ENCODE measurements around the gene CCN6. TPM values are rescaled to one million over a fixed set of nuclear protein-coding genes. Genes with fewer than 3 reads are reported as not detected.

CCN6 gene
- total RNA-seq, 1 experiment from 2014 or later, result not detected

GRCh38 chr6:112031960-112032359 lies 21.9 kb upstream of the CCN6 start:
- Mint-ChIP-seq H3K27ac (no peak overlapping the region), H3K4me1 (peaks cover 9 to 10% of the 10 kb centered on the region in 2 experiments; a peak in 3 of 4 replicates), H3K4me3 (no peak overlapping the region), H3K36me3 (ENCODE audit: insufficient read depth in 1 of 3, low read depth in 3 of 3) (no peaks in the 10 kb centered on the region), H3K9me3 (no peaks in the 10 kb centered on the region), H3K27me3 (ENCODE audit: low read depth) (peaks cover 6% of the 10 kb centered on the region)
- no peak overlapping the region for H4K91ac ChIP-seq (ENCODE audit: insufficient read length, low read depth, low read length)
- H4K20me1 ChIP-seq (ENCODE audit: control insufficient read depth, insufficient read depth, insufficient read length), result no peaks in the 10 kb centered on the region
- H4K5ac ChIP-seq (ENCODE audit: insufficient read length, low read depth, low read length), result no peak overlapping the region
- H3K79me1 ChIP-seq (ENCODE audit: insufficient read depth, low read depth, low read length, poor library complexity, severe bottlenecking), result no peaks in the 10 kb centered on the region
- no peak for TF ChIP-seq CTCF (conservative IDR thresholded peaks at IDR 0.05)
- no peak overlapping the region for H2AFZ ChIP-seq (ENCODE audit: low read length)
- H4K8ac ChIP-seq (replicated peaks; ENCODE audit: insufficient read length, low read depth, low read length), result no peak overlapping the region
- no peak for DNase-seq
- no peak overlapping the region for H3K14ac ChIP-seq (ENCODE audit: insufficient read depth, low read length)
- no peaks in the 10 kb centered on the region; the same call in 1 of the 2 replicates for H3K4me1 ChIP-seq (ENCODE audit: insufficient read depth, low read length)
- H2BK12ac ChIP-seq (ENCODE audit: insufficient read length, low read depth, low read length), result no peak overlapping the region
- H2BK15ac ChIP-seq (ENCODE audit: low read depth, low read length), result no peak overlapping the region
- H3K9me3 ChIP-seq (ENCODE audit: control insufficient read depth, low read depth, low read length), result no peaks in the 10 kb centered on the region
- no peak overlapping the region for H3K4ac ChIP-seq (ENCODE audit: low read depth, low read length)
- no peak overlapping the region for H2BK120ac ChIP-seq (ENCODE audit: low read depth, low read length, poor library complexity, severe bottlenecking)
- WGBS (ENCODE audit: extremely low coverage, insufficient read length, low lambda C conversion rate), result no CpG with 5 or more reads among the region's 6 CpGs
- no peak overlapping the region for H3K9ac ChIP-seq (ENCODE audit: extremely low read depth, insufficient read length, low read length)
- no peak overlapping the region for H3K56ac ChIP-seq (ENCODE audit: insufficient read length, low read depth, low read length)
- H3K23ac ChIP-seq (ENCODE audit: insufficient read length, low read depth, low read length), result no peak overlapping the region
- no peak overlapping the region for H2AK5ac ChIP-seq (ENCODE audit: insufficient read length, low read length)
- no peak overlapping the region for H3T11ph ChIP-seq (ENCODE audit: low read length)
- H3K27me3 ChIP-seq (ENCODE audit: insufficient read depth, low read length), result no peaks in the 10 kb centered on the region
- H3K27ac ChIP-seq (ENCODE audit: insufficient read length, low read depth, low read length), result no peak overlapping the region
- H2BK20ac ChIP-seq (ENCODE audit: low read depth, low read length, poor library complexity, severe bottlenecking), result no peak overlapping the region
- H2BK5ac ChIP-seq (ENCODE audit: insufficient read length, low read length), result no peak overlapping the region
- H3K79me2 ChIP-seq (ENCODE audit: insufficient read depth, low read length), result no peaks in the 10 kb centered on the region
- no peaks in the 10 kb centered on the region for H3K23me2 ChIP-seq (ENCODE audit: insufficient read length, low read depth, low read length, poor library complexity, severe bottlenecking)
- H3K18ac ChIP-seq (ENCODE audit: insufficient read length, low read depth, low read length), result no peak overlapping the region
- no peak overlapping the region for H3K4me2 ChIP-seq (ENCODE audit: insufficient read depth, insufficient read length, low read length)
